HG03280 (cell line): ENCODE results near the gene NCK2.

Source experiments
- ATAC-seq: cut with Tn5 transposase; IDR thresholded peaks from one replicate; pipeline ENCODE4 v1.9.1; 2021; ENCODE audit warnings: mild to moderate bottlenecking, moderate library complexity; ENCODE audit not compliant: unreplicated experiment

NCK2 gene

DNA sequence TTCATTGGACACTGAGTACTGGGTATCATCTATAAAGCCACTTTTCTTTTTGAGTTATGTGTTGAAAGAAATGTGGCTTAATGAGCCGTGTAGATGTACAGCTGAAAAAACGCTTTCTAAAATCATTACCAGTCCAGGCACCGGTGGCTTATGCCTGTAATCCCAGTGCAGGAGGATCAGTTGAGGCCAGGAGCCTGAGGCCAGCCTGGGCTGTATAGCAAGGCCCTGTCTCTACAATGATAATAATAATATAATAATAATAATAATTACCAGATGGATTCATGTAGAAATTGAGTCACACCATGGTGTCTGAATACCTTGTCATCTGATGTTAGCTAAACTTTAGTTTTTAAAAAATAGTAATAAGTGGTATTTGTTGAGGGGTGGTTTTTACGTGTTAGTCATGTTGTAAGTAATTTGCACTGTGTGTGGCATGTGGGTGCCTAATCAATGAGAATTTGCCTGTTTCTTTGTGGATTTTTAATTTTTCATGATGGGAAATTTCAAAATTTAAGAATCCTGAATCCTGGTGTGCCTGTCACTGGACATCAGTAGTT, 30.1 kb downstream of the NCK2 start:
- ATAC-seq: no peak

DNA sequence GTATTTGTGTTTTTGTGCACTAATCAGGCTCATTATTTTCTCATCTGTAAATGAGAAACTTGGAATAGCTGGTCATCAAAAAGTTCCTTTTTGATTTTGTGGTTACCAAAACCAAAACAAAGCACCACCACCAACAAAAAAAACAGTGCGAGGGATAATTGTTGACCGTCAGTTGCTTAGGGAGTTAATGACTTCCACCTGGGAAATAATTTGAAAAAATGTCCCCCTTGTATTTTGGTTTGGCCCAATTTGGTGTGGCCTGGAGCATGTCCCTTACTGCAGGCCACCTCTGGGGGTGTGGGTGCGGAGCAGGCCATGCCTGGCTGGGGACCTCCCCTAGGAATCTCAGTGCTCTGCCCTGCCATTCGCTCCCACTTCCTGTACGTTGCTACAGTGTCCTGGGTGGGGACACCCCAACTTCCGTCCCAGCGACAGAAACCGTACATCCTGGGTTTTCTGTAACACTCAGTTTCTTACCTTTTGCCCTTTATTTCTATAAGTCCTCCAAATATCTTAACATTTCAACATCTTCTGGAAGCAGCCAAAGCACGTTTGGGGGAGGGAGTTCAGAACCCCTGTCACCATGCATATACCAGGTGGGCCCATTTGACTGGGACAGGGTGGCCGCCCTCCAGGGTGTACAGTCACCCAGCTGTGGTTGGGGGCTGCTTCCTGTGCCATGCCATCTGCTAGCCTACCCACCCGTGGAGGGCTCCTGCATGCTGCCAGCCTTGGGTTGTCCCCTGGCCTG, 31.3 kb downstream of the NCK2 start:
- peak; percentile 50 for ATAC-seq

DNA sequence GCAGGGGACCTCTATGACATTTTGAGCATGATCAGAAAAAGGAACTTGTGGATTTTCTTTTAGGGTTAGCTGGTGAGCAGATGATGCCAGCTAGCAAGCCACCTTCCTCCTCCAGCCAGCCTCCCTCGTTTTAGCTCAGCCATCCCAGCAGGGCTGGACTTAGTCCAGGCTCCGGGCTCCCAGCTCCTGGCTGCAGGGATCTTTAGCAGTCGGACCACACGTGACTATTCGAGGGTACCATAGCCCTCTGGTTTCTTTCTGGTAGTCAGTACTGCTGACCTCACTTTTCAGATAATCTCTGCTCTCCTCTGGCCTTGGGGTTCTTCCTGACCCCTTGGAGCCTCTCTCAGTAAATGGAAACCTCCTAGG, 31.8 kb downstream of the NCK2 start:
- ATAC-seq: peak; percentile 10

DNA sequence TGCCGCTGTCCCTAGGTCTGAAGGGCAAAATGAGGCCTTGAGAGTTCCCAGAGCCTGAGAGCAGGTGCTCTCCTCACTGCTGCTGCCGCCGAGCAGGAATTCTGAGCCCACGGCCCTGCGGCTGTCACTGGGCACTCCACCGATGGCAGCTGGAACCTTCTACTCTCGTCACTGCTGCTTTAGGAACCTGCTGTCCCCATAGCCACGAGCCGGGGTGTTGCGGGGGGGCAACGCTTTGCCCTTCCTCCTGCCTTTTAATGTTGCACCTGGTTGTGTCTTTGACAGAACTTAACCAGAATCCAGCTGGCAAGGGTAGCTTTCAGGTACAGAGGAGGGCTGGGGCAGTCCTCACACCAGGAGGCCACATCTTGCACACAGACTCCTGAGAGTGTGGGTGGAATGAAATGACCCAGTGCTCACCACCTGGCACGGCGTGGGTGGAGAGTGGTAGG, 32.3 kb downstream of the NCK2 start:
- no peak for ATAC-seq

DNA sequence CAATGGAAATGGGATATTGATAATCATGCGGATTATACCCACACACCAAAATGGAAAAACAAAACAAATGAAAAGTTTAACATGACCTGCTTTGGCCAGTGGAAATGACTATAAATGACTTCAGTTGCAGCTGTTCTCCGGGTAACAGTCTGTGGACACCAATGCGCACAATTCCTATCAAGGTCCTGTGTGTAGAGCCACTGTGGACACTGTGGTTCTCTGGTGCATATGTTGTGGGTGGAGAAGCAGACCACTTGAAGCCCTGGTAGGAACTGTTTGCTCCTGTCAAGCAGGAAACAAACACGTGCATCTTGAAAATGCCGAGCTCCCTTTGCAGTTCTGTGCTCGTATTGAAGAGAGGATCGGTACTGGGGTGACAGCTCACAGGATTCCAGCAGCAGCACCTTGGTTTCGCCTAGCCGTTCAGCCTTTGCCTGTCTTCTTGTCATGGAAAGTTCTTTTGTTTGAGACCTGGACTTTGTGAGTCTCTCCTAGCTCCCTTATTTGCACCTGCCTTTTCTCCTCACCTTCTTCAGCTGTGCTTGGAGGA, 32.9 kb downstream of the NCK2 start:
- no peak for ATAC-seq

DNA sequence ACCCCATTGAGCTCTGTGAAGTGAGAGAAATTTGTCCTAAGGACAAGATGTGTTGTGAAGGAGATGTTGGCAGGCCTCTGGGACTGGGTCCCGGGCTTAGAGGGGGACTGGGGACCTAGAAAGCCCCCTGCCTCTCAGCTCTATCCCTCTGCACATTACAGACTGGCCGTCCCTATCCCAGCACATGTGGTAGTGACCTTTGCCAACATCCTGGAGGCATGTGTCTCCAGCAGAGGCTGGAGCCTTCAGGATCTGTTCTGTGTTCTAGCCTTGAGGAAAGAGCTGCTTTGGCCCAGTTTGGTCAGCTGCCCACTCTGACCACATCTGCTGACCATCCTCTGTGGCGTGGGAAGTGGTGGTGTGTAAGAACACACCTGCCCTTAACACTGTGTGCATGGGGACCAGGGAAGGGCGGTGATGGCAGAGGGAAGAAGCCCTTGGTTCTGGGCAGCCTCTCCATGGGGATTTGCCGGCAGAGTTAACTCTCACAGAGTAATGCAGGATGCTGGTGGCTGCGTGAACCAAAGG, 33.4 kb downstream of the NCK2 start:
- no peak for ATAC-seq

DNA sequence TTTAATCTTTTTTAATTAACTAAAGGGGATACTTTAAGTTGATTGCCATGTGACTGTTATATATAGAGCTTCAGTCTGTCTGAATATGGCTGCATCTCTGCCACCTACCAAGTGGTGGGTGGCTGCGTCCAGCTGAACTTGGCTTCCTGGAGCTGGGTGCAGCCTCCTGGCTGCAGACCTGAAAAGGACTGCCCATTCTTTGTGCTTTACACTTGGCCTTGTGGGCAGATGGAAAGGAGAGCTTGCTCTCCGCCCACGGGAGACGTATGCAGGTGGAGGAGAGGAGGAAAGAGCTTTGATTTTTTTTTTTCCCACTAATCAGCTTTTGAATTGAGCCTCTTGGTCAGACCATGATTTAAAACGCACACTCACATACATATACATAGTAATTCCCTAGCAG, 34.7 kb downstream of the NCK2 start:
- no peak for ATAC-seq

DNA sequence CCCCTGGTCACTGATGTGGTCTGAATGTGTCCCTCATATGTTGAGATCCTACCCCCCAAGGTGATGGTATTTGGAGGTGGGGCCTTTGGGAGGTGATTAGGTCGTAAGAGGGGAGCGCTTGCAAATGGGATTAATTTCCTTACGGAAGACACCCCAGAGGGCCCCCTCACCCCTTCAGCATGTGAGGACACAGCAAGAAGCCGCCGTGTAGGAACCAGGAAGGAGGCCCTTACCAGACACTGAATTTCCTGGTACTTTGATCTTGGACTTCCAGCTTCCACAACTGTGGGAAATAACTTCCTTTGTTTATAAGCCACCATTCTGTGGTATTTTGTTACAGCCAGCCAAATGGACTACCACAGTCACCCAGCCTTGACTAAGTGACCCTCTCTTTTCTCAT, 35.9 kb downstream of the NCK2 start:
- no peak for ATAC-seq

DNA sequence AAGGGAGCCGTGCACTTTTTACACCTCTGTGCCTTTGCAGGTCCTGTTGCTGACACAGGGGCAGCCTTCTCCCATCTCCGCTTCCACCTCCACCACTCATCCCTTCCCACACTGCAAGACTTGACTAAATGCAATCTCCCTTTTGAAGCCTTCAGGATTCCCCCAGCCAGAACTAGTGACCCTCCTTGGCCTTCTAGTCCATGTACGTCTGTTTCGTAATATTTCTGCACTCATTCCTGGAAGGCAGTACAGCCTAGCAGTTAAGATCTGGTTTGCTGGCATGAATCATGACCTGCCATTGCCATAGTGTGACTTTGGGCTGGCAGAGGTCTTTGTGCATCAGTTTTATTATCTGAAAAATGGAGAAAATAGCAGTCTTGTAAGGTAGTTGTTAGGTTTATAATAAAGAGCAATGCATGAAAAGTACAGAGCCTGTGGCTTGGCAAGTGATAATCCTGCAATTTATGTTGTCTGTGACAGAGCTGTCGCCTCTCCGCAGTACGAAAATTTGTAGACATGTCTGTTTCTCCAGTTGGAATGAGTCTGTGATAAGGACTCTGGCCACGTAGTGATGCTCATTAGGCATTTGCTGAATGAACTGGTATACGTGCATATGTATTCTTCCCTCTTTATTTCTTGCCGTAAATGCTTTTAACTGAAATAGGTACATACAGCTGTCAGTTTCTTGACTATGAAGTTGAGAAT, 36.7 kb downstream of the NCK2 start:
- no peak for ATAC-seq

DNA sequence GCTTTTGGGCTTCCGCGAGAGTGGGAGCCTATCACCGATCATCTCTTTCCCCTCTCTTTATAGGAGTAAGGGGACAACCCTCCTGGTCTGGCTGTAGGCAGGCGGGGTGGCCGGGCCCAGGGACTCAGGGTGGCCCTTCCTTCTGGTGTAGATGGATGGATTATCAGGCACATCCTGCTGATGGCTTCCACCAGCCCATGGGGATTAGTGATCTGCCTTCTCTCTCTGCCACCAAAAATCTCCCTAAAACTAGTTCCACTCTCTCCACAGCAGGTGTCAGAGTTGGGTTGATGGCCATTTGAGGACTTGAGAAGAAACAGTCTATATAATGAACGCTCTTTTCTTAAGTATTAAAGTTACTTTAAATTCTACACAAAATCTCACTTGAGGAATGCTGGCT, 37.4 kb downstream of the NCK2 start:
- ATAC-seq: no peak

DNA sequence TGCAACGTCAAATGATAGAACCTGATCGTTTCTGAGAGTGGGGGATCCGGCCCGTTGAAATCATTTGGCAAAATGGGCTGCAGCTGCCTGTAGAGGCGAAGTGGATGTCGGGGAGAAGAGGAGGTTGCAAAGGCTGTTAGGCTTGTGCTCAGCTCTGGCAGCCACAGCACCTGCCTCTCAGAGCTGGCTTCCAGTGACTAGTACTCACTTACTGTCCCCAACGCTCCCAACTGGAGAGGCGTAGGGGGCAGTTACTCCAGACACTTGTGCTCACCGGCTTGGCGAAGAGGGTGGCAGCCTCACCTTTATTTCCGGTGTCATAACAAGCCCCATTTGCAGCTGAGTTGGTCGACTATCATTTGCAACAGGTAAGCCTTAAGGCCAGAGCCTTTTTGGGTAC, 37.9 kb downstream of the NCK2 start:
- no peak for ATAC-seq

DNA sequence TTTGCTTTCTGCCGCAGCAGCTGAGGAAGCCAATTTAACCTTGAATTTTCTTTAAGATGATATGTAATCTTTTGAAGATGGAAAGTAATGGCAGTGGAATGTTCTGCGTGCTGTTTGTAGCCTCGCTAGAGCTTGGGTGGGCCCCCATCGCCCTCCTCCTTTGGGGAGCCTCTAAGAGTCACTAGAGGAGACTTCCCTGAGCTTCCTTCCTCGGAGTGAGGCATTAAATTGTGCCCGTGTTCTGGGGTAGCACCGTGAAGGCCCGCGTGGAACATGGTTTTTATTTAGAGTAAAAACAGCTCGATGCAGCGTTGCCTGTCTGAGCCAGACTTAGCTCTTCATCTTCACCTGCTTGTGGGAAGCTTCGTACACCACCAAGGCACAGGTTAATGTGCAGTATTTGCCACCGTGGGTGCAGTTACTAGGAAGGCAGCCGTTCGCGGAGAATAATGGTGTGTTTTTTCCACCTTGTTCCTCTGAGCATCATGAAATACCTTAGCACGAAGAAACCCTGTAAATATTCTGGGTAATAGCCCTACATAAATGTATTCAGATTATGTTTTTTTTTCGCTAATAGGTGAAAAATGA, 38.5 kb downstream of the NCK2 start:
- no peak for ATAC-seq

DNA sequence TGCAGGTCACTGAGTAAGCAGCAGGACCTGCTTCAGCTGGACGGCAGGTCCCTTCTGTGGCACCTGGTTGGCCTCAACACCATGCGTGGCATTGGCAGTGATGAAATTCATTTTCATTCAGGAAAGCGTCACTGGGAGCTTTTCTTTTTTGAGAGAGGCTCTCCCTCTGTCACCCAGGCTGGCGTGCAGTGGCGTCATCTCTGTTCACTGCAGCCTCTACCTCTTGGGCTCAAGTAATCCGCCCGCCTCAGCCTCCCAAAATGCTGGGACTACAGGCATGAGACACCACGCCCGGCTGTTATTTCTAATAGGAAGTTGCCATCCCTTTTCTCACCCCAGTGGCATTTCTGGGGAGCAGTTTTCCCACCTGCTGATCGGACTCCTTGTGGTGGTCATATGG, 39.3 kb downstream of the NCK2 start:
- no peak for ATAC-seq

DNA sequence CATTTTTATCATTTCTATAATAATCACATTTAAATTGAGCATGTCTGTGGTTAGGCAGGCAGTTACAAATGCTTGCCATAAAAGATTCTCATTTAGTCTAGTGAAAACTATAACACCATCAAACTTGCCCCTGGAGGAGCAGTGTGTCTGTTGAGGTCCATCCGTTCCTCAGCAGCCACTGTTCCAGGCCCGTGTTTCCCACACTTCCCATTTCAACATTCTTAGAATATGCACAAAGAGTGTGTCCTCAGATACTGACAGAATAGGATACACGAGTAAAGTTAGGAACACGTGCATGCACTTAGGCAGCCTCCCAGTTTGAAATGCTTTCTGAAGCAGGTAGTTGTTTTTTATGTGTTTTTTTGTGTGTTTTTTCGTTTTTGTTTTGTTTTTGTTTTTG, 39.9 kb downstream of the NCK2 start:
- no peak for ATAC-seq

DNA sequence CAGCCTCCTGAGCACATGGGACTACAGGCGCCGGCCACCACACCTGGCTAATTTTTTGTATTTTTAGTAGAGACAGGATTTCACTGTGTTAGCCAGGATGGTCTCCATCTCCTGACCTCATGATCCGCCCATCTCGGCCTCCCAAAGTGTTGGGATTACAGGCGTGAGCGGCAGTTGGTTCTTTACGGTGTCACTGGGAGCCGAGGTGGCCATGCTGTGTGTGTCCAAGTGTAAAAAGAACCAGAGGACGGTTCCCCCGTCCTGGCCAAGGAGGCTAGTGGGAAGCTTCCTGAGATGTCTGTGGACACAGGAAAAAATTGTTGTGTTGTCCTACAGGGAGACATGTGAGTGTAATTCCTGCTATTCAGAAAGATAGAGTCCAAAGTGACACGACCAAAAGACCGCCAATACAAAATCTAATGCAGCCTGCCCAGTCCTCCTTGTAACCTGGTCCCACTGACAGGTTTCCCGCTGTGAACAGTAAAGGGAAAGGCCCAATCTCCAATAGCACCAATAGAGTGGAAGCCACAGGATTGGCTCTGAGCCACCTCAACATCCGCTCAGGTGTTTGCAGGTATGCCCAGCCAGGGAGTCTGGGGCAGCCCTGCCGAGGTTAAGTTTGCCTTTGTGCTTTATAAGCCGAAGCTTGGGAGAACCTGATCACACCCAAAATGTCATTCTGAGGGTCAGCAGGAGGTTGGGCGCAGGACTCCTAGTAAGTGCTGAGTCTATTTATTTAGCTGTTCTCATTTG, 40.6 kb downstream of the NCK2 start:
- no peak for ATAC-seq

DNA sequence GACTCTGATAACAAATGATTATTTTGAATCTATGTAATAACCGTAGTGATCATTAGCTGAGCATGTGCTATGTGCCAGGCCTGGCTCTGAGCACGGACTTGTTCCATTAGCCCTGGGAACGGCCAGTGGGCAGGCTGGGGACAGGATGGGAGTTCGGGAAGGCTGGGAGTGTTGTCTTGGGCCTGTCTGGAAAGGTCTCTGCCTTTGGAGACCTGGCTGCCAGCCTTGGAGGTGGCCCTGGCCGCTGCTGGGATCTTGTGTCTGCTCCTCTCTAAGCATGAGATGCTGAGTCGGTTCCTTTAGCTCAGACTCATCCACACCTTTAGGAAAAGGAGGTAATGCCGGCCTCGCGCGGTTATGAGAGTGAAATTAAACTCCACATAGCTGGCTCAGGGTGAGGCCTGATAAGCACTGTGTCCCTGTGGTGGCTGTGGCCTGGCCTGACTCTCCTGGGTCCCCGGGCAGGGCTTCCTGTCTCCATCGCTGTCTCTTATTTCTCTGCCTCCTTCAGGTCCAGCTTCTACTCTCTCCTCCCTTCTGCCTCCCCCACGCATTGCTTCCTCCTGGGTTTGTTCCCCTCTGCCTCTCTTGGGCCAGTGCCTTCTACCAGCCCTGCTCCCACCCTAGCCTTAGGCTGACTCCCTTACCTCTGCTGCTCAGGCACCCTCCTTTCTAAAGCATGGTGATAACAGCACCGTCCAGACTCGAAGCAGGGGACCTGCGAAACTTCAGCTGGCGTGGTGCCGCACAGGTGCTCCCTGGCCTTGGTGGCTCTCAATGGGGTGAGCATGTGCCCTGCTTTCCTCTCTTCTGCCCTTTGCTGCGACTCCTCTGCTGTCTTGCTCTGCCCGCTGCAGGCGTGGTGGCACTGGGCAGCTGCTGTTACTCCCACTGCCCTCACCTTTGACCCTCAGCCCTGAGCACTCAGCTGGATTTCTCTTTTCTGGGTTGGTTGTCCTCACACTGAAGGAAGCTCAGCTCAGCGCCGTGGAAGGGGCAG, 41.8 kb downstream of the NCK2 start:
- no peak for ATAC-seq

DNA sequence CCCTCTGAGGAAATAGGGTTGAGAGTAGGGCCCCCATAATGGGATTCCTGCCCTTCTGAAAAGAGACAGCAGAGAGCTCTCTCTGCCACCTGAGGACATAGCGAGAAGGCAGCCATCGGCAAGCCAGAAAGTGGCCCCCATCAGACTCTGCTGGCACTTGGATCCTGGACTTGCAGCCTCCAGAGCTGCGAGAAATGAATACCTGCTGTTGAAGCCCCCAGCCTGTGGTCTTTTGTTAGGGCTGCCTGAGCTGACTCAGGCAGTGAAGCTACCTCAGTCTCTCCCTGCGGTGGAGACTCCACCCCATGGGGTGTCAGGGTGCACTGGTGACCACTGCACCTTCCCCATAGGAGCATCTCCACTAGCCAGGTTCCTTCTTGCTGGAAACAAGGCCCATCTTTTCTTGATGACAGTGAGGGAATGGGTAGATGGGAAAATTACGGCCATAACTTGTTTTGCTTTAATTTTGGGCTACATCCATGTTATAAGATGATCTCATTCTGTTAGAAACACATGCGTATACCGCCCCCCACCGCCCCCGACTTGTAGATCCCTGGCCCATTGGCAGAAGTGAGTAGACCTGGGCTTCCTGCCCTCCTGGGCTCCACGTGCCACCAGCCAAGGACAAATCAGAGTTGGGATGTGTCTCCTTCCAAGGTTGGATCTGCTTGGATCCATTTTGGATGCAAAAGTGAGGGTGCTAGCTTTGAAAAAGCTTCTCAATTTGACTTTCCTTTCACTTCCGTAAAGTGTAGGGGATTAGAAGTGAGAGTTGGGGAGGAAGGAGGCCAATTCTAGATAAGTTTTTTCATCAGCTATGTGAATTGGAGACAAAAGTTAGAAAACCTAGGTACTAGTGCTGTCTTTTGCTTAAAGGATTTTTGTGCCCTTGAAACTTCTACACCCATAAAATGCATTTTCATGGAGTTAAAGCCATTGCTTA, 42.9 kb downstream of the NCK2 start:
- ATAC-seq: no peak

DNA sequence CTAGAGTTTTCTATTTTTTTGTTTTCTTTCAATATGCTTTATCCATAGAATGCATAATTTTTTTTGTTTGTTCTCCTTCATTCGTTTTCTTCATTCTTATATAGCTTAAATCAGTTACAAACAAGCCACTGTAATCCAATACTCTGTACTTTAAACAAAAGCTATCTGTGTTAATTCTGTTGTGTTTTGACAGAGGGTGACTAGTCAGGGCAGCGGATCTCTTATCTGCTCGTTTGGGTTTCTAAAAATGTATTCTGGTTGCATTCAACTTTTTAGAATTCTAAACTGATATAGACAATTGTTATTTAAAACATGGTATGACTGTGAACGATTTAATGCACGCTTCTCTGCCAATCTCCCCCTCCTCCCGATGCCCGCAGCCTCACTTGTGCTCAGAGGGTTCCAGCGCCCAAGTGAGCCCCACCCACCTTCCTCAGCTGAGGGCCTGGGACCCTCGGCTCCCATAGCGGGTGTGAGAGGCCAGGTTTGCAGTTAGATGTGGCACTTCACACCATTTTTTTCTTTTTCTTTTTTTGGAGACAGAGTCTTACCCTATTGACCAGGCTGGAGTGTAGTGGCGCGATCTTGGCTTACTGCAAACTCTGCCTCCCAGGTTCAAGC, 44.1 kb downstream of the NCK2 start:
- ATAC-seq: no peak
